ENCODE data around the gene XRCC5.
"Not testable (repeated sequence)": the region's sequence is repeated elsewhere in the genome, so short reads cannot be mapped to it uniquely, and the experiment has no call there.

The XRCC5 gene

DNA sequence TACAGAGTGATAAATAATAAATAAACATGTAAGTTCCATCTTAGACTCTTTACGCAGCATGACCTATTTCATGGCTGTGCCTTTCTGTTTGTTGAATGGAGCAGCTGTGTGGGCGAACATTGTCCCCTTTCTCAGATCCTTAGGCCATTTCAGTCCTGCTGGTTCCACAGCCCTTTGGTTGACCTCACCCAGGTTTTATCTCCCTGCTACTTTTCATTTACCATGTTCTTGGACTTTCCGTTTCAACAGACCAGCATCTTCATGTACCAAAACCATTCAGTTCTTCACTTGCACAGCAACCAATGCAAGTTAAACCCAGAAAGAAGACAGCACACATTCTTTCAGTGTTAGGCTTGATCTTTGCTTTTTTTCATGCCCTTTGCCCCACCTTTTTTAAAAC lies 83.8 kb downstream of the XRCC5 start:
- DNase-seq (ENCODE audit: low read depth in 4 of 4, low spot score in 1 of 4) = no peak

DNA sequence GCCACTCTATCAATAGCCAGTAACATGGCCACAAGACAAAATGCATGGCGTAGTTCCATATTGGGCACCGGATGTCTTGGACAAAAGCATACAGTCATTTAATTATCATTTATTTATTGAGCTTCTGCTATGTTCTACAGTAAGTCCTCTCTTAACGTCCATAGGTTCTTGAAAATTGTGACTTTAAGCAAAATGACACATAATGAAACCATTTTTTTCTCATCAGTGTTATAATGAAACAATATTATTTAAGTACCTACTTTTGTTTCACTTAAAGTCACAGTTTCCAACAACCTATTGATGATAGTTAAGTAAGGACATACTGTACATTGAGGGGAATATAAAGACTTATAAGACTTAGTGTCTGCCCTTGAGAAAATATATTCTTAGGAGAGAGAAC lies 84.9 kb downstream of the XRCC5 start:
- DNase-seq (ENCODE audit: low read depth in 4 of 4, low spot score in 1 of 4) = no peak

- no peak for DNase-seq (ENCODE audit: low read depth in 4 of 4, low spot score in 1 of 4)
Observed at GRCh38 chr2:216194561-216194960, 85.4 kb downstream of the XRCC5 start.

- peak in 1 of 4 experiments; percentile 13 for DNase-seq (ENCODE audit: low read depth in 4 of 4, low spot score in 1 of 4)
Observed at GRCh38 chr2:216195565-216196029, 86.4 kb downstream of the XRCC5 start.

GRCh38 chr2:216201692-216202306 lies 92.7 kb downstream of the XRCC5 start:
- no peak for DNase-seq (ENCODE audit: low read depth in 4 of 4, low spot score in 1 of 4)

- DNase-seq (ENCODE audit: low read depth in 4 of 4, low spot score in 1 of 4) = no peak
Observed at GRCh38 chr2:216202626-216203250, 93.6 kb downstream of the XRCC5 start.

GRCh38 chr2:216205486-216205885 lies 96.3 kb downstream of the XRCC5 start:
- no peak for DNase-seq (ENCODE audit: low read depth in 4 of 4, low spot score in 1 of 4)

DNA sequence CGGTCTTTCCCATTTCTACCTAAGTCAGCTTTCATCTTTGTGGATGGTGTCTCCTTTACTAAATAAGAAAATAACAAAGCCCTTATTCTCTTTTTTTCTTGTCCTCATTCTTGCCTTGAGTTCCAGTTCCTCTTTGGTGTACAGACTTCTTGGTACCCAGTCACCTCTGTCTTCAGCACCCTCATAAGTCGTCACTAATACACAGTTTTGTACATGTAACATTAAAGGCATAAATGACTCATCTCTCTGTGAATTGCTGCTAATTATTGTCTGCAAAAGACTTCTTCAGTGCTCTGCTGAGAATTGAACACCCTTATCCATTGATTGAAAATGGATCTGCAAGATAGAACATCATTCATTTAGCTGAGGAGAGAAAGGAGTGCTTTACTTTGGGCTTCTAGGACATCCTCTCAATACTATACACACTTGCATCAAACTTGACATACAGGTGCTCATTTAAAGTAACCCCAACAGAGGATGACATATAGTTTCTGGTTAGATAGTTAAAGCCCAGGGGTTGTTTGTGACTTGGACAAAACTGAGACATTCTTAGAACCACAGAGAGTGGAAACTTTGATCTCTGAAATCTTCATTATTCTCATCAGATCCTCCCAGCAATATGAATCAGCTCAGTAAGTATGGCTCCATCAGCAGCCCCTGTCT lies 97.0 kb downstream of the XRCC5 start:
- no peak for DNase-seq (ENCODE audit: low read depth in 4 of 4, low spot score in 1 of 4)

DNA sequence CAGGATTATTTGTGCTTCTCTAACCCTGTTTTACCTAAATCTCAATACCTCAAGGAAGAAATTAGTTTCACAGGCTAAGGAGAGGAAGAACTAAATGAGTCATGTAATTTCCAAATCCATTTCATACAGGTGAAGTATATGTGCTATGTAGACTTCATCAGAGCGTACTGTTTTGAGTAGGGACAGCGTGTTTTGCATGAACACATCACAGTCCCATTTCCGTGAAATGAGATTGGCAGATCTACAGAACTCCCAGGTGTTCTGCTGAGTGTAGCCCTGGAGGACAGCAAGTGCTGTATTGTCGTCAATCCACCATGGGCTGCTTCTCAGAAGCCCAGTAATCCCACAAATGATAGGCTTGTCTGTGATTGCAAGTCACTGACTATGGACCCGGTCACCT lies 97.7 kb downstream of the XRCC5 start:
- DNase-seq (ENCODE audit: low read depth in 4 of 4, low spot score in 1 of 4) = no peak

GRCh38 chr2:216208661-216209060 lies 99.5 kb downstream of the XRCC5 start:
- not testable (repeated sequence) for DNase-seq (ENCODE audit: low read depth in 4 of 4, low spot score in 1 of 4)

DNA sequence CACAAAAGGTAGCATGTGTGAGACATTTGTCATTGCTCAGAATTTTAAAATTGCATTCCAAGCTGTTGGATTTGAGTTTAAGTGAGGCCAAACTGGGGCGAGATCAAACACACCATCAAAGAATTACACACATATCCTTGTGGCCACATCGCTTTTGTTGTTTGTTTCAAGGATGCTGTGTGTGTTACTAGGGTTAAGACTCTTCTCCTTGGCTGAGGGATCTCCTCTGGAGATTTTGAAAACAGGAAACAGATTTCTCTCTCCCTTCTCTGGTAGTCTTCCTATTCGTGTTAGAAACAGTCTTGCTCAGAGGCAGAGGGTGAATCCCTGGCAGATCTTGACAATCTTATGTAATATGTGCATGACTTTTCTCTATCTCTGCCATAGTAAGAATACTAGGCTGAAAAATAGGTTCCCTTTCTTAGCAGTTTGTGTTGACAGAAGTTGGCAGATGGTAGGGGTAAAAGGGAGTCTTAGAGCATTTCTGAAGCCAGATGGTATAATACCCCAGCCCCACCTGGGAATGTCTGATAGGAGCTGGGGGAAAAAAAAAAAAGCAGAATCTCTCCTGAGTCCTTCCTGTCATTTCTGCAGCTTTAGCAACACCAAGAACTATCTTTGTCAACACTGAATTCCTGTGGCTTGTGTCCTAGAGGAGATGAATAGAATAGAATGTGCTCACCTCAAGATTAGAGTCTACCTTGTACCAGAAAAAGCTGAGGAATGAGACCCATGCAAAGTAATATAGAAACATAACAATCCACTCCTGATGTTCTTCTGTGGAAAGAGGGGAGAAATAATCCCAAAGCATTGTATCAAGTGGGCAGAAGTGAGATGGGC lies 101.8 kb downstream of the XRCC5 start:
- no peak for DNase-seq (ENCODE audit: low read depth in 4 of 4, low spot score in 1 of 4)

GRCh38 chr2:216211614-216212145 lies 102.5 kb downstream of the XRCC5 start:
- no peak for DNase-seq (ENCODE audit: low read depth in 4 of 4, low spot score in 1 of 4)

DNA sequence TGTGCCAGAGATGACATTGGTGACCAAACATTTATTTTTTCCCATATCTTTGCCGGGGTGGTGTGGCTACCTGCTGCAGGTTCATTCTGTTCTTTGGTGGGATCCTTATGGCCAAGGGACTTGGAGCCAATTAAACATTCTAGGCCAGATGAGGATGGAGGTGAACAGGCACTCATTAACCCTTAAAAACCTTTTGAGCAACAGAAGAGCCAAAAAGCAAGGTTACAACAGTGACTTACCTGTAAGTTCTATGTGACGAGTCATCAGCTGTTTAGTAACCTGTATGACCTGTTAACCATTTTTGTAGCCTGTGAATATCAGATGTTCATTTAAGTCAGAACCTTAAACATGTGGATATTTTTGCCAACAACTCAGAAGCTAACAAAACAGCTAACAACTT lies 105.6 kb downstream of the XRCC5 start:
- no peak for DNase-seq (ENCODE audit: low read depth in 4 of 4, low spot score in 1 of 4)

- no peak for DNase-seq (ENCODE audit: low read depth in 4 of 4, low spot score in 1 of 4)
Observed at GRCh38 chr2:216215658-216216390, 106.7 kb downstream of the XRCC5 start.

DNA sequence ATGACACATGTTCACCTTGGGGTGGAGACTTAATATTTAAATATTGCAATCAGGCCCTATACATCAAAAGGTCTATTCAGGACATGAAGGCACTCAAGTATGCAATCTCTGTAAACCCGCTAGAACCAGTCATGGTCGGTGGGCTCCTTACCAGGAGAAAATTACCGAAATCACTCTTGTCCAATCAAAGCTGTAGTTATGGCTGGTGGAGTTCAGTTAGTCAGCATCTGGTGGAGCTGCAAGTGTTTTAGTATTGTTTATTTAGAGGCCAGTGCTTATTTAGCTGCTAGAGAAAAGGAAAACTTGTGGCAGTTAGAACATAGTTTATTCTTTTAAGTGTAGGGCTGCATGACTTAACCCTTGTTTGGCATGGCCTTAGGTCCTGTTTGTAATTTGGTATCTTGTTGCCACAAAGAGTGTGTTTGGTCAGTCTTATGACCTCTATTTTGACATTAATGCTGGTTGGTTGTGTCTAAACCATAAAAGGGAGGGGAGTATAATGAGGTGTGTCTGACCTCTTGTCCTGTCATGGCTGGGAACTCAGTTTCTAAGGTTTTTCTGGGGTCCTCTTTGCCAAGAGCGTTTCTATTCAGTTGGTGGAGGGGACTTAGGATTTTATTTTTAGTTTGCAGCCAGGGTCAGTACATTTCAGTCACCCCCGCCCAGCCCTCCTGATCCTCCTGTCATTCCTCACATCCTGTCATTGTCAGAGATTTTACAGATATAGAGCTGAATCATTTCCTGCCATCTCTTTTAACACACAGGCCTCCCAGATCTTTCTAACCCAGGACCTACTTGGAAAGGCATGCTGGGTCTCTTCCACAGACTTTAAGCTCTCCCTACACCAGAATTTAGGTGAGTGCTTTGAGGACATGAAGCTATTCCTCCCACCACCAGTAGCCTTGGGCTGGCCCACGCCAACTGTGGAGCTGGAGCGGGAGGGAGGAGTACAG lies 108.1 kb downstream of the XRCC5 start:
- DNase-seq (ENCODE audit: low read depth in 4 of 4, low spot score in 1 of 4) = no peak

DNA sequence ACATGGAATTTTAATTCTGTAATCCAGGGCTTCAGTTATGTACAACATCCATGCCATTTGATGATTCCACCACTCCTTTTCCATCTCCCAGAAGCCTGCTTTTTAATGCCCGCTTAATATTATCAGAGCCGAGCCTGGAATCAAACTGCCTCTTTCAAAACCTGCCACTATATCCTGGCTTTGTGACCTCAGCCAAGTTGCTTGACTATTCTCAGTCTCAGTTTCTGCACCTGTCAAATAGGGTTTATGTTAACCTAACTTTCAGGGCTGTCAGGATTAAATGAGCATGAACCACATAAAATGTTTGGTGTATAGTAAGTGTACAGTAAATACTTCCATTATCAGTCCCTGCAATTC lies 108.7 kb downstream of the XRCC5 start:
- no peak for DNase-seq (ENCODE audit: low read depth in 4 of 4, low spot score in 1 of 4)

DNA sequence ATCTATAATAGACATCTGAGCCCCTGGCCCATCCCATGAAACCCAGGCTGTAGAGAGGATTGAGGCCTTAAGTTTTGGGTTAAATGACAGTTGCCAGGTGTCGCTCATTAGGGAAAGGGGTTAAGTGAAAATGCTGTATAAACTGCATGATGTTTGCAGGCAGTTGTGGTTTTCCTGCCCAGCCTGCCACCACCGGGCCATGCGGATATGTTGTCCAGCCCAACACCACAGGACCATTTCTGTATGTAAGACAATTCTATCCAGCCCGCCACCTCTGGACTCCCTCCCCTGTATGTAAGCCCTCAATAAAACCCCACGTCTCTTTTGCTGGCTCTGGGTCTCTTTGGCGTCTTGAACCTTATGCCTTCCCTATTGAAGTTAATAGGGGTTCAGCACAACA lies 110.7 kb downstream of the XRCC5 start:
- DNase-seq (ENCODE audit: low read depth in 4 of 4, low spot score in 1 of 4) = no peak

DNA sequence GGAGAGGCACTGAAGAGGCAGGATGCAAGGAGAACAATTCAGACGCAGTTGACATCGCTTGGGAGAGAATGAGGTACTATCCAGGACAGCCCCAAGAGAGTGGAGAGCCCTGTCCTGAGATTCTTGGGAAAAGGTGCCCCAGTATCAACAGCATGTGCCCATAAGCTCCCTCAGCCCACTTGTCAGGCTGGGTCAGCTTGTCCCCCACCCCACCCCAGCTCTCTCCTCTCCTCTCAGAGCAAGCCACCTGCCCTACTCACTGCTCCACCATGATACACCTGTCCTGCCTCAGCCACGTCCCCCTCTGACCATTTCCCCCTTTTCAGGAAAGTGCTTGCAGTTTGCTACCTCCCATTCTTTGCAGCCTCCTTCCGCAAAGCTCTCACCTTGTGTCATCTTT lies 111.8 kb downstream of the XRCC5 start:
- DNase-seq (ENCODE audit: low read depth in 4 of 4, low spot score in 1 of 4) = no peak

DNA sequence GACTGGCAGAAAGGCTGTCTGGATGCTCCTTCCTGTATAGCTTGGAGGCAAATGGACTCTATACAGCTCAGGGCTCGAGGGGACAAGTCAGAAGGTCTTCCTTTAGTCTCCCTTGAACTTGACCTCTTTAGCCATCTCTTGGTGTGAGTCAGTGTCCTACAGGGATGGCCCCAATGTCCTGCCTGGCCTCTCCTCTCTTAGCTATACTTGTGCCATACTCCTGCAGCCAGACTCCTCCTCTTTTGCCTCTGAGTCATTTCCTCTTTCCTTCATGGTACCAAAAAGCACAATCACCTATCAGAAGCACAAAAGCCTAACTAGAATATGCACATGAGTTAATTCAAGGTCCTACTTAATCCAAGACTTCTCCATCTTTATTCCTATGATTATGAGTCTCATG lies 112.7 kb downstream of the XRCC5 start:
- no peak for DNase-seq (ENCODE audit: low read depth in 4 of 4, low spot score in 1 of 4)

Measured in stimulated activated CD4-positive, alpha-beta T cell treated with anti-CD3 and anti-CD28 coated beads, Interleukin-1b, Interleukin-23, amount 100 ng/mL, for 24 hours (primary cell).